ENCODE measurements around the gene GREM2.

DNA sequence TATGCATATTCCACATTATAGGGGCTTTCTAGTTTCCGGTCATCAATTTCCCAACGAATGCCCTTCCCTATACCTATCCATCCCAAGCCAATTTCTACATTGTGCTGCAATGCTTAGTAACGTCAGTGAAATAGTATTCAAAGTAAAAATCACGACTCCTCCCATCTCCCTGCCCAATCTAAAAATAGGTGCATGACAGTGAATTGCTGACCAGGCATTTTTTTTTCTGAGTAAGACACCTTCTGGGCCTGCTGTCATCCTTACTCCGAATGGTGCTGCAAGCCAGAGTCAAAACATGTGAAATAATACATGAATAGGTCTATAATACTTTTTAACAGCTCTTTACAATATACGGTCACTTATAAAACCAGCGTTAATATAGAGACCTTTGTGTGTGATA is 120.2 kb downstream of the GREM2 start:
- no peak for TF ChIP-seq ZNF274 (IDR thresholded peaks at IDR 0.05; ENCODE audit: low read depth, low read length)
- no peak for TF ChIP-seq YY1 (IDR thresholded peaks at IDR 0.05; ENCODE audit: insufficient read depth, insufficient read length)

Data from NT2/D1 (cell line).